GM12878 (cell line): ENCODE results near the gene R3HDM2. TPM values are rescaled to one million over a fixed set of nuclear protein-coding genes. Genes with fewer than 3 reads are reported as not detected.
A peak's percentile ranks its signal among the peaks of the same experiment; 100 is the strongest.

Source experiments
- ATAC-seq: fragments of 200-7000 bp; cut with Tn5 transposase; 3 replicates; pipeline ENCODE4 v1.9.1; 2020; ENCODE audit warnings: mild to moderate bottlenecking, moderate library complexity
- BruUV-seq: library from RNA; stranded (reverse); fragments of 400-500 nt; replicated peaks from 2 replicates; lab custom pipeline; 2021; lab: Mats Ljungman, UMichigan
- CTCF ChIA-PET: fragments of 300-600 bp; sonication (Branson Sonifier 250); formaldehyde crosslinking; extraction: SDS; loops from one replicate; lab custom pipeline; 2021; ENCODE audit warnings: inconsistent platforms; lab: Yijun Ruan, JAX
- POLR2A ChIA-PET: fragments of 350-600 bp; formaldehyde crosslinking; extraction: SDS; loops from one replicate; lab custom pipeline; 2021; ENCODE audit warnings: inconsistent platforms; lab: Charles Lee
- RAD21 ChIA-PET: fragments of 300-600 bp; sonication (Branson Sonifier 250); formaldehyde crosslinking; loops from one replicate; lab custom pipeline; 2023; ENCODE audit warnings: antibody characterized with exemption; ENCODE audit not compliant: unreplicated experiment; lab: Charles Lee
- SMC1A ChIA-PET: fragments of 300-600 bp; sonication (Branson Sonifier 250); formaldehyde crosslinking; loops from one replicate; lab custom pipeline; 2023; ENCODE audit not compliant: unreplicated experiment, uncharacterized antibody; lab: Charles Lee
- DNase-seq: peaks from one replicate; pipeline ENCODE4 v3.0.0-alpha.2; 2011; ENCODE audit warnings: low read depth, low spot score
- FAIRE-seq: peaks from 3 replicates; lab custom pipeline; 2011; peaks lifted over from hg19 to GRCh38; lab: Jason Lieb, UNC
- H2AFZ ChIP-seq: 2 replicates; pipeline ENCODE4 v1.6.0; 2011; ENCODE audit warnings: low read depth, low read length, control low read depth; ENCODE audit not compliant: control insufficient read depth
- H3K27ac ChIP-seq: 2 replicates; pipeline ENCODE4 v1.5.1; 2011; ENCODE audit warnings: control low read depth; ENCODE audit not compliant: control insufficient read depth, insufficient read depth
- H3K27me3 ChIP-seq, 2 experiments: replicated peaks in 1 of 2; 2 replicates each; pipeline versions ENCODE4 v1.6.0 to v1.6.1; 2011; ENCODE audit warnings: low read length in 1 of 2; ENCODE audit not compliant: control insufficient read depth in 2 of 2, insufficient read depth in 2 of 2
- H3K36me3 ChIP-seq, 2 experiments: 2 replicates each; pipeline ENCODE4 v1.5.1; 2011; ENCODE audit warnings: low read length in 1 of 2; ENCODE audit not compliant: control insufficient read depth in 2 of 2, insufficient read depth in 2 of 2
- H3K4me1 ChIP-seq: 2 replicates; pipeline ENCODE4 v1.6.1; 2011; ENCODE audit warnings: mild to moderate bottlenecking, low read length, moderate library complexity, mixed read lengths; ENCODE audit not compliant: control insufficient read depth, insufficient read depth
- H3K4me2 ChIP-seq: 2 replicates; pipeline ENCODE4 v1.6.0; 2011; ENCODE audit warnings: control low read depth; ENCODE audit not compliant: control insufficient read depth, insufficient read depth
- H3K4me3 ChIP-seq: fragments of 200-600 bp; sonication (generic); 2 replicates; pipeline ENCODE4 v1.5.1; 2016
- H3K79me2 ChIP-seq: 2 replicates; pipeline ENCODE4 v1.6.0; 2011; ENCODE audit warnings: low read length; ENCODE audit not compliant: control insufficient read depth, insufficient read depth
- H3K9ac ChIP-seq: 2 replicates; pipeline ENCODE4 v1.8.0; 2011; ENCODE audit warnings: low read length, control low read depth, mixed read lengths; ENCODE audit not compliant: control insufficient read depth, insufficient read depth
- H3K9me3 ChIP-seq: replicated peaks from 3 replicates; pipeline ENCODE4 v1.5.1; 2011; ENCODE audit warnings: mild to moderate bottlenecking, low read length; ENCODE audit not compliant: control insufficient read depth, insufficient read depth
- H4K20me1 ChIP-seq: 2 replicates; pipeline ENCODE4 v1.6.0; 2011; ENCODE audit not compliant: control insufficient read depth, insufficient read depth
- CREB1 ChIP-seq: IDR thresholded peaks from 2 replicates; pipeline ENCODE4 v1.6.1; 2012; ENCODE audit warnings: low read depth, mild to moderate bottlenecking, inconsistent platforms
- MEF2B ChIP-seq: fragments of 450-650 bp; IDR thresholded peaks from 2 replicates; pipeline ENCODE4 v1.6.1; 2018; ENCODE audit warnings: mild to moderate bottlenecking, moderate library complexity; ENCODE audit not compliant: partially characterized antibody, poor library complexity, severe bottlenecking
- SMAD5 ChIP-seq: IDR thresholded peaks from 2 replicates; pipeline ENCODE4 v1.6.1; 2016; ENCODE audit warnings: antibody characterized with exemption, low read depth
- SRF ChIP-seq, 2 experiments: IDR thresholded peaks; 2 replicates each; pipeline ENCODE4 v1.6.1; 2011; ENCODE audit warnings: low read depth in 2 of 2, low read length in 2 of 2, mild to moderate bottlenecking in 1 of 2, moderate library complexity in 1 of 2
- WGBS: methylation state at CpG from one replicate; pipeline ENCODE4 v1.1.6; 2016; ENCODE audit warnings: low lambda C conversion rate; ENCODE audit not compliant: insufficient replicate concordance, insufficient coverage; ENCODE audit errors: missing lambda C conversion rate; 5-methylcytosine and 5-hydroxymethylcytosine counted together
- in situ Hi-C: fragments of 300-500 bp; cut with MboI; formaldehyde crosslinking; loops from 9 replicates; pipeline ENCODE4 v1.14.3; 2018; ENCODE audit warnings: mixed read lengths
- intact Hi-C: fragments of 100-400 bp; cut with micrococcal nuclease; formaldehyde crosslinking; loops from one replicate; pipeline ENCODE4 v1.14.2; 2022; ENCODE audit not compliant: unreplicated experiment
- polyA plus RNA-seq, 11 experiments: library from polyadenylated mRNA; depleted of rRNA in 4 of 11; unstranded in 6 of 11; stranded (reverse) in 5 of 11; fragments of >200 nt; fragmentation: Nextera tagmentation in 4 of 11; fragmentation: Illumina TruSeq in 1 of 11; extraction: Ambion mirVana in 4 of 11; extraction: Trizol in 1 of 11; gene quantifications; 1 replicate in 1 of 11; 2 replicates in 10 of 11; pipeline versions ENCODE4 v1.2.1 to v1.2.3, GENCODE V29; 2011 to 2016; ENCODE audit warnings: inconsistent platforms in 2 of 11, missing spikeins in 2 of 11, low read depth in 1 of 11
- total RNA-seq, 4 experiments: library from RNA; depleted of rRNA in 3 of 4; stranded (reverse); fragments of >200 nt in 3 of 4; fragmentation: Illumina TruSeq in 1 of 4; extraction: Trizol in 1 of 4; gene quantifications; 2 replicates each; pipeline versions ENCODE4 v1.2.1 to v1.2.3, GENCODE V29; 2013 to 2021

R3HDM2 gene
- total and polyA plus RNA-seq, 10 of the 15 experiments (the other 5 are each of a cell fraction or from before 2014, with no cell fraction given), result 4.6 to 26.1 (median 11.2) TPM

GRCh38 chr12:57342207-57342691 lies 88.6 kb downstream of the R3HDM2 start:
- no peaks in the 10 kb centered on the region for H3K79me2 ChIP-seq
- intact Hi-C loops, result no loop called here
- H3K27ac ChIP-seq, result no peak overlapping the region
- peaks cover 2% of the 10 kb centered on the region; the same call in 1 of the 3 replicates for H3K9me3 ChIP-seq
- ChIA-PET RAD21 (interaction anchor here (1.1 to 2.3 kb wide), 4 partner anchors 34 to 116 kb away, joined by 3 to 14 read pairs (median 4); no protein-coding TSS in a partner anchor), CTCF (interaction anchor here (0.6 to 1.6 kb wide), 14 partner anchors 9 to 1462 kb away, joined by 3 to 7 read pairs (median 4); partner anchors contain the start of gene INHBE), POLR2A (interaction anchor here (0.6 to 1.2 kb wide), 4 partner anchors 9 to 882 kb away, joined by 3 to 4 read pairs (median 4); no protein-coding TSS in a partner anchor), SMC1A (interaction anchor here (0.6 to 2.1 kb wide), 7 partner anchors 9 to 116 kb away, joined by 3 to 12 read pairs (median 5); no protein-coding TSS in a partner anchor)
- ATAC-seq, result no peak
- in situ Hi-C loops, result no loop called here
- TF ChIP-seq SMAD5 (no peak), MEF2B (no peak)
- 96% methylated on average over 6 of the region's 7 CpGs for WGBS
- no peaks in the 10 kb centered on the region for H4K20me1 ChIP-seq
- no peak overlapping the region for H2AFZ ChIP-seq
- no peak overlapping the region for H3K4me2 ChIP-seq
- H3K36me3 ChIP-seq, result no peaks in the 10 kb centered on the region; a peak in 1 of 4 replicates
- no peak overlapping the region for H3K9ac ChIP-seq
- no TSS peak for BruUV-seq
- DNase-seq, result no peak
- H3K27me3 ChIP-seq, result no peaks in the 10 kb centered on the region
- no peak for FAIRE-seq
- no peak overlapping the region for H3K4me3 ChIP-seq
- no peaks in the 10 kb centered on the region; the same call in 1 of the 2 replicates for H3K4me1 ChIP-seq

GRCh38 chr12:57341275-57341990 lies 89.4 kb downstream of the R3HDM2 start:
- H4K20me1 ChIP-seq, result no peaks in the 10 kb centered on the region
- intact Hi-C loops (no loop called here), in situ Hi-C loops (no loop called here)
- no peak for DNase-seq
- WGBS, result 96% methylated on average over 7 of the region's 7 CpGs
- H3K9me3 ChIP-seq, result no peaks in the 10 kb centered on the region; the same call in 2 of the 3 replicates
- no peak overlapping the region for H3K4me3 ChIP-seq
- no peak for TF ChIP-seq SRF (IDR thresholded peaks at IDR 0.05; ENCODE audit: low read depth in 2 of 2, low read length in 2 of 2)
- TF ChIP-seq CREB1, result 0 out of 2 replicates have a peak, but pooled peaks have one; percentile 21
- H3K4me1 ChIP-seq, result no peaks in the 10 kb centered on the region; the same call in 1 of the 2 replicates
- H2AFZ ChIP-seq, result no peak overlapping the region
- no peaks in the 10 kb centered on the region for H3K27me3 ChIP-seq
- ATAC-seq, result no peak
- H3K36me3 ChIP-seq, result no peaks in the 10 kb centered on the region; a peak in 1 of 4 replicates
- CTCF ChIA-PET, result interaction anchor here (1.0 to 2.8 kb wide), 7 partner anchors 9 to 113 kb away, joined by 3 to 13 read pairs (median 5); partner anchors contain the start of gene INHBE
- H3K9ac ChIP-seq, result no peak overlapping the region
- FAIRE-seq, result no peak
- H3K79me2 ChIP-seq, result no peaks in the 10 kb centered on the region
- no peak overlapping the region for H3K27ac ChIP-seq
- H3K4me2 ChIP-seq, result no peak overlapping the region
- RAD21 ChIA-PET, result interaction anchor here (1.1 to 2.3 kb wide), 5 partner anchors 33 to 117 kb away, joined by 3 to 14 read pairs (median 4); no protein-coding TSS in a partner anchor
- SMC1A ChIA-PET, result interaction anchor here (0.6 to 2.1 kb wide), 5 partner anchors 8 to 114 kb away, joined by 3 to 12 read pairs (median 4); no protein-coding TSS in a partner anchor
- BruUV-seq, result no TSS peak
- POLR2A ChIA-PET, result interaction anchor here (1.0 to 1.2 kb wide), 2 partner anchors 9 to 44 kb away, joined by 3 to 4 read pairs; no protein-coding TSS in a partner anchor
